Measurements from ENCODE around the gene PRDM5.

Gene PRDM5

DNA sequence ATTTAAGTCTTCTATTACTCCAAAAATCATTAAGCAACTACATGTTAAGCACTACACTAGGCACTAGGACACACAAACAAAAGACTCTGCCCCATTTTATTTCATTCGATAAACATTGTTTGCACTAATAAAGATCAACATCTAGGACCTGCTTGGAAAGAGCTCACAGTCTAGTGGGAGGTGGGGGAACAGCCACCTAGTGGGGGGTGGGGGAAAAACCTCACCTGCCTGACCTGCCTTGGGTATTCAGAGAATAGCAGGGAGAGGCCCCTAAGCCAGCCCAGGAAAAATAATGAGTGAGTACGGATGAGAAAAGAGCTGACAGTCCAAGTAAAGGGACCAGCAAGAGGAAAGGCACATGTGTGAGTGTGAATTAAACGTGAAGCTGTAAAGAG lies 52.2 kb downstream of the PRDM5 start:
- no peak overlapping the region for H3K4me3 ChIP-seq (ENCODE audit: low read depth, low read length)
- TF ChIP-seq, protein P1, sequence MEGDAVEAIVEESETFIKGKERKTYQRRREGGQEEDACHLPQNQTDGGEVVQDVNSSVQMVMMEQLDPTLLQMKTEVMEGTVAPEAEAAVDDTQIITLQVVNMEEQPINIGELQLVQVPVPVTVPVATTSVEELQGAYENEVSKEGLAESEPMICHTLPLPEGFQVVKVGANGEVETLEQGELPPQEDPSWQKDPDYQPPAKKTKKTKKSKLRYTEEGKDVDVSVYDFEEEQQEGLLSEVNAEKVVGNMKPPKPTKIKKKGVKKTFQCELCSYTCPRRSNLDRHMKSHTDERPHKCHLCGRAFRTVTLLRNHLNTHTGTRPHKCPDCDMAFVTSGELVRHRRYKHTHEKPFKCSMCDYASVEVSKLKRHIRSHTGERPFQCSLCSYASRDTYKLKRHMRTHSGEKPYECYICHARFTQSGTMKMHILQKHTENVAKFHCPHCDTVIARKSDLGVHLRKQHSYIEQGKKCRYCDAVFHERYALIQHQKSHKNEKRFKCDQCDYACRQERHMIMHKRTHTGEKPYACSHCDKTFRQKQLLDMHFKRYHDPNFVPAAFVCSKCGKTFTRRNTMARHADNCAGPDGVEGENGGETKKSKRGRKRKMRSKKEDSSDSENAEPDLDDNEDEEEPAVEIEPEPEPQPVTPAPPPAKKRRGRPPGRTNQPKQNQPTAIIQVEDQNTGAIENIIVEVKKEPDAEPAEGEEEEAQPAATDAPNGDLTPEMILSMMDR (IDR thresholded peaks at IDR 0.05; ENCODE audit: low read depth, low read length) = no peak

DNA sequence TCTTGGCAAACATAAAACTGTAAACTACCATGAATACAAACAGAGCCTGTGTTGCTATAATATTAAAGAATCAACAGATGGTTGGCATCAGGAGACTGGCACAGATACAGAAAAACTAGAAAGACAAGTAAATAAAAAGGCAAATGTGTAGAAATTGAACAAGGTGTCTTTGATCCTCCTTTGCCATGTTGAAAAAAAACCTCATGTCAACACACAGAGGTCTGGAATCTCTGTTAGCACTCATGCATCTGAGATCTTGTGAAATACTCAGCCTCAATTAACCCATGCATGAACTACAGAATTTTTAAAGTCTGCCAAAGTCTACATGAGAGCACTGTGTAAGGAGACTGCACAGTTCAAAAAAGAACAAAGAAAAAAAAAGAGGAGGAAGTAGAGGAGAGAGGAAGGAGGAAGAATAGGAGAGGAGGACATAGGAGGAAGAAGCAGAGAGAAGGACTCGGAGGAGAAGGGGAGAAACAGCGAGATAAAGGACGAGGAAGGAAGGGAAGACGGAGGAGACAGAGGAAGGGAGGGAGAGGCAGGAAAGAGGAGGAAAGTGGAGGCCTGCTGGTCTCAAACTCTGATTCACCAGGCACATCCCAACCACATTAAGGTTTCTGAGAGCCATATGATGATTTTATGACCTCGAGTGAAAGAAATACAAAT lies 52.8 kb downstream of the PRDM5 start:
- TF ChIP-seq, protein P1 (IDR thresholded peaks at IDR 0.05; ENCODE audit: low read depth, low read length) = no peak
- no peak overlapping the region for H3K4me3 ChIP-seq (ENCODE audit: low read depth, low read length)

DNA sequence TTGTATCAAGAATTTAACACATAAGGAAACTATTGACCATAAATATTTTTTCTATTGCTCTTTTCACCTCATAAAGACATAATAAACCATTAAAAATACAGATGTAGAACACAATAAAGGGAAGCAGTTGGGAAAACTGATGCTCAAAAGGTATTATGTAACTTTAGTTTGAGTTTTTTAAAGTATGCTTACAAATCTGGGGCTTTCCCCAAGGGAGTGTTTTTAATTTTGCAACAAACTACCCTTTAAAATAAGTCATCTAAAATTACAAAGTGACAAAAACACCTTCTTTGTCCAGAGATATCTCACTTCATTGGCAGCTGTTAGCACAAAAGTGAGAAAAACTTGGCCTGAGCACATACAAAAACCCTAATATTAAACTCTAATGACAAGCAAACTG lies 55.0 kb downstream of the PRDM5 start:
- TF ChIP-seq, protein P1 (IDR thresholded peaks at IDR 0.05; ENCODE audit: low read depth, low read length) = no peak
- no peak overlapping the region for H3K4me3 ChIP-seq (ENCODE audit: low read depth, low read length)

DNA sequence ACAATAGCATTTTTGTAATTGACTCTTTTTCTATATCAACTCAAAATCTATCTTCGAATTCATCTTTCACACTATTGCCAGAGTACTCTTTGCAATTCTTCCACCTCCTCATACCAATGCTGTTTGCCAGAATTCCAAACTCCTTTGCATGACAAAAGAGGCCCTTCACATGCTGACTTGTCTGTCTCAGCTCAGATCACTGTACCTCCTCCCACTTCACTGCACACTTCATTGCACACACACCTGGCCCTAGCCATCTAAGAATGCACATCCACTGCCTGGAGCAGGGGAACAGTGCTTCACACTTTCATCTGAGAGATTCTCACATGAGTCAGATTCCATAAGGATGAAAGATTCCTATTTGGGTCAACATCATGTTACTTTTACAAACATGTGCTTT lies 56.5 kb downstream of the PRDM5 start:
- no peak overlapping the region for H3K4me3 ChIP-seq (ENCODE audit: low read depth, low read length)
- TF ChIP-seq, protein P1 (IDR thresholded peaks at IDR 0.05; ENCODE audit: low read depth, low read length) = no peak

DNA sequence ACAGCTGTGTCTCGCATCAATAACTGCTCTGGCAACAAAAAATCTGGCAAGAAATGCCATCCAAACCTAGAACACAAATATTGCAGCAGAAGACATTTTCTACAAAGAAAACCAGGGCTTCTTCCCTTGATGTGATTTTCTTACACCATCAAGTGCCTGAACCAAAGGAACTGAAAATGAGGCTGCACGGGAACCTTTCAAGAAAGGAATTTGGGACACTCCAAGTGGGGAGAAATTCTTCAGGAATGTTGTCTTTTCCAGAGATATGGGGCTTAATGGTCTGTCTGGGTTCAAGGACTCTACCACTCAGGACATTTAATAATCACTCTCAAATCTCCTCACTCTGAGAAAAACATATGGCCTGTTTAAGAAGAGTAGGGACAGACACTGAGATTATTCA lies 57.6 kb downstream of the PRDM5 start:
- TF ChIP-seq, protein P1 (IDR thresholded peaks at IDR 0.05; ENCODE audit: low read depth, low read length) = no peak
- no peak overlapping the region for H3K4me3 ChIP-seq (ENCODE audit: low read depth, low read length)

DNA sequence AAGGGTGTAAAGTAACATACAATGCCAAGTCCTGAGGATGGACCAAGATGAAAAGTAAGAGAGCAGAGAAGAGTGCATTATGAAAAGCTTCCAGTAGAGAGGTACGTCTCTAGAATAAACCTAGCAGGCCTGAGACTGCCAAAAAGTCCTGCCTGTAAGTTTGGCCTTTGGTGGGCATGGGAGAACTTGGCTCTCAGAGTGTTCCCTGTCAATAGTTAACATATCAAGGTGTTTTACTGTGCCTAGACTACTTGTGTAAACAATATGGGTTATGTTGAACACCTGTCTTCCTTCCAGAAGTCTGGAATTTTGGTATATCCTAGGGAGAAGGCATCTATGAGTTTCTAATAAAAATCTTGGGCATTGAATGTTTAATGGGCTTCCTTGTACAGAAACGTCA lies 60.1 kb downstream of the PRDM5 start:
- TF ChIP-seq, protein P1 (IDR thresholded peaks at IDR 0.05; ENCODE audit: low read depth, low read length) = no peak
- H3K4me3 ChIP-seq (ENCODE audit: low read depth, low read length) = no peak overlapping the region

DNA sequence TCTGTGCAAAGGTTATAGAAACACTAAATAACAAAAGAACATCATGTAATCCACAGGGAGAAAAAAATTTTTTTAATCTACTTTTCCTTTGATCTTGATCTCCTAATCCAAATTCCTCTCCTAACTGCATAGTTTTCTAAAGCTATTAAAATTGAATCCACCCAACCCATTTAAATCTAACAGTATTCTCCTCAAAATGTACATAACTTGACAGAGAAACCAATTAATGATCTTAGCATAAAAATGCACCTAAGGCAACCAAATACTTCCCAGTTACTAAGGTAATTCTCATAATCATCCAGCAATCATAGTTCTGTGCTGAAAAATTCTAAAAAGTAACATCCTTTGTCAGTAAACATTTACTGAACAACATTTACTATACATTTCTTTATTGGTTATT lies 60.7 kb downstream of the PRDM5 start:
- TF ChIP-seq, protein P1 (IDR thresholded peaks at IDR 0.05; ENCODE audit: low read depth, low read length) = no peak
- H3K4me3 ChIP-seq (ENCODE audit: low read depth, low read length) = no peak overlapping the region
